Measurements from ENCODE around the gene NKX1-2. TPM values are rescaled to one million over a fixed set of nuclear protein-coding genes. Genes with fewer than 3 reads are reported as not detected.

Gene NKX1-2
- total RNA-seq, 6 experiments from 2014 or later = not detected

DNA sequence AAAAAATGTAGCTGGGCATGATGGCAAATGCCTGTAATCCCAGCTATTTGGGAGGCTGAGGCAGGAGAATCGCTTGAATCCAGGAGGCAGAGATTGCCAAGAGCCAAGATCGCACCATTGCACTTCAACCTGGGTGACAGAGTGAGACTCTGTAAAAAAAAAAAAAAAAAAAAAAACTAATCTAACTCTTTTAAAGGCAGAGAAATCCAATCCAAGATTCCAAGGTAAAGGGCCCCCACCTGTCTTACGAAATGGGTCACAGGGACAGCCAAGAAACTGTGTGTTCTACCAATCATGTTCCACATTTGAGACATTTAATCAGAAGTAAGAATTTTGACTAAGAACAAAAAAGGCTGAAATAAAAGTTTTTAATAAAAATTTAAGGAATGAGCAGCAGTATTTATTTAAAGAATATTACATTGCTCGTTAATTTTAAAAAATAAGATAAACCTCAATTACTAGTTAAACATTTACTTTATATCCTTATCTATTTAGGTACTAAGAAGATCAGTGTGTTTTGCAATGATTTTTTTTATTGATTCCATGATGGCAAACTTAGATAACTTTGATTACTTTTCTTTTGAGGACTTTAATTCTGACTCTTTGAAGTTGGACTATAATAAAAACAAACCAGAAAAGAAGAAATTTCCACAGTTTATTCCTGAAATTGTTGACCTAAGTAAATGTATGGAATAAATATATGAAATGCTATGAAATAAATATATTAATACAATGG is 24.4 kb downstream of the NKX1-2 start:
- TF ChIP-seq, protein P1, sequence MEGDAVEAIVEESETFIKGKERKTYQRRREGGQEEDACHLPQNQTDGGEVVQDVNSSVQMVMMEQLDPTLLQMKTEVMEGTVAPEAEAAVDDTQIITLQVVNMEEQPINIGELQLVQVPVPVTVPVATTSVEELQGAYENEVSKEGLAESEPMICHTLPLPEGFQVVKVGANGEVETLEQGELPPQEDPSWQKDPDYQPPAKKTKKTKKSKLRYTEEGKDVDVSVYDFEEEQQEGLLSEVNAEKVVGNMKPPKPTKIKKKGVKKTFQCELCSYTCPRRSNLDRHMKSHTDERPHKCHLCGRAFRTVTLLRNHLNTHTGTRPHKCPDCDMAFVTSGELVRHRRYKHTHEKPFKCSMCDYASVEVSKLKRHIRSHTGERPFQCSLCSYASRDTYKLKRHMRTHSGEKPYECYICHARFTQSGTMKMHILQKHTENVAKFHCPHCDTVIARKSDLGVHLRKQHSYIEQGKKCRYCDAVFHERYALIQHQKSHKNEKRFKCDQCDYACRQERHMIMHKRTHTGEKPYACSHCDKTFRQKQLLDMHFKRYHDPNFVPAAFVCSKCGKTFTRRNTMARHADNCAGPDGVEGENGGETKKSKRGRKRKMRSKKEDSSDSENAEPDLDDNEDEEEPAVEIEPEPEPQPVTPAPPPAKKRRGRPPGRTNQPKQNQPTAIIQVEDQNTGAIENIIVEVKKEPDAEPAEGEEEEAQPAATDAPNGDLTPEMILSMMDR (IDR thresholded peaks at IDR 0.05) = no peak
- no peaks in the 10 kb centered on the region for H3K36me3 Mint-ChIP-seq (ENCODE audit: low read depth)
- no peak overlapping the region for H3K27ac Mint-ChIP-seq
- H3K4me3 Mint-ChIP-seq = no peak overlapping the region
- H3K27me3 Mint-ChIP-seq (ENCODE audit: insufficient read depth) = peaks cover 46% of the 10 kb centered on the region
- DNase-seq = no peak
- no peaks in the 10 kb centered on the region for H3K9me3 Mint-ChIP-seq
- H3K4me1 Mint-ChIP-seq (ENCODE audit: low read depth) = no peaks in the 10 kb centered on the region

DNA sequence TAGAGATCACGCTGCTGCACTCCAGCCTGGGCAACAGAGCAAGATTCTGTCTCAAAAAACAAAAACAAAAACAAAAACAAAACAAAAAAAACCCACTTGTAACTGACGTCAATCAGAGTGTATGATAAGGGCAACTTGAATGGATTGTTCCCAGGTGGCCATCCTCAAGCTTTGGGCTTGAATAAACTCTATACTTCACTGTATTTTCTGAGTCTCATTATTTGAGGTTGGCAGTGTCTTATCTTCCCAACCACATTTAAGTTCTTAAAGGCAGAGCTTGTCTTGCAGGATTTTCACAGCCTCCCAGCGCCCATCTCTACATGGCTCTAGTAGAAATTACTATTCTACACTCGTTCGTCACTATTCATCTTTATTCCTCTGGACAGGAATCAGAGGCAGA is 26.0 kb downstream of the NKX1-2 start:
- Mint-ChIP-seq H3K9me3 (no peaks in the 10 kb centered on the region), H3K36me3 (ENCODE audit: low read depth) (no peaks in the 10 kb centered on the region), H3K27me3 (ENCODE audit: insufficient read depth) (peaks cover 40% of the 10 kb centered on the region), H3K4me3 (no peak overlapping the region), H3K4me1 (ENCODE audit: low read depth) (peaks cover 6% of the 10 kb centered on the region), H3K27ac (no peak overlapping the region)
- TF ChIP-seq, protein P1 (IDR thresholded peaks at IDR 0.05) = no peak
- DNase-seq = no peak

DNA sequence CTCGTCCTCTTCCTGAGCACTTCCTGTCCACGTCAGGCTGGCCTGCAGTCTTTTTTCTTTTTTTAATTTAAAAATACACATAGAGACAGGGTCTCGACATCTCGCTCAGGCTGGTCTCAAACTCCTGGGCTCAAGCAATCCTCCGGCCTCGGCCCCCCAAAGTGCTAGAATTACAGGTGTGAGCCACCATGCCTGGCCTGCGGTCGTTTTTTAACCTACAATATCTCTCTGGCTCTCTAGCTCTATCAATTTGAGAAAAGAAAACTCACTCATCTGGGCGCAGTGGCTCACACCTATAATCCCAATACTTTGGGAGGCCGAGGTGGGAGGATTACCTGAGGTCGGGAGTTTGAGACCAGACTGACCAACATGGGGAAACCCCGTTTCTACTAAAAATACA is 27.1 kb downstream of the NKX1-2 start:
- H3K4me1 Mint-ChIP-seq (ENCODE audit: low read depth) = peaks cover 6% of the 10 kb centered on the region
- H3K36me3 Mint-ChIP-seq (ENCODE audit: low read depth) = no peaks in the 10 kb centered on the region
- TF ChIP-seq, protein P1 (IDR thresholded peaks at IDR 0.05) = no peak
- peaks cover 30% of the 10 kb centered on the region for H3K27me3 Mint-ChIP-seq (ENCODE audit: insufficient read depth)
- no peaks in the 10 kb centered on the region for H3K9me3 Mint-ChIP-seq
- no peak for DNase-seq
- H3K27ac Mint-ChIP-seq = no peak overlapping the region
- H3K4me3 Mint-ChIP-seq = no peak overlapping the region

DNA sequence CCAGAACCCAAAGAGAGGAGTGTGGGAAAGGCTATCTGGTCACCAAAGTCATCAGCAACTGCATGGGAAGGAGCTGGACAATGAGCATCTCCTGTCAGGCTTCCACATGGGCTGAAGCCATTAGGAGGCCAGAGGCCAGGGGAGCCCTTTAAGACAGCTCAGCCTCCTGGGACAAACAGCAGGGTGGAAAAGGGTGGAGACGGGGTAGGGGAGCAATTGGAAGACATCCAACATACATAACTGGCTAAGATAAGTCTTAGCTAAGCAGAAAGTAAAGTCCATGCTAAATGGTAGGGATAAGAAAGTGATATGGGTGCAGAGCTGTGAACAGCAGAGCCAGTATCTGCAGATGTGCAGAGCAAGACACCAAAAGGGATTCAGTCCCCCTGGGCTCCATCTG is 29.6 kb downstream of the NKX1-2 start:
- TF ChIP-seq, protein P1 (IDR thresholded peaks at IDR 0.05) = no peak
- Mint-ChIP-seq H3K4me3 (no peak overlapping the region), H3K9me3 (no peaks in the 10 kb centered on the region), H3K4me1 (ENCODE audit: low read depth) (peaks cover 30% of the 10 kb centered on the region), H3K27ac (no peak overlapping the region), H3K27me3 (ENCODE audit: insufficient read depth) (peaks cover 25% of the 10 kb centered on the region), H3K36me3 (ENCODE audit: low read depth) (no peaks in the 10 kb centered on the region)
- DNase-seq = no peak

DNA sequence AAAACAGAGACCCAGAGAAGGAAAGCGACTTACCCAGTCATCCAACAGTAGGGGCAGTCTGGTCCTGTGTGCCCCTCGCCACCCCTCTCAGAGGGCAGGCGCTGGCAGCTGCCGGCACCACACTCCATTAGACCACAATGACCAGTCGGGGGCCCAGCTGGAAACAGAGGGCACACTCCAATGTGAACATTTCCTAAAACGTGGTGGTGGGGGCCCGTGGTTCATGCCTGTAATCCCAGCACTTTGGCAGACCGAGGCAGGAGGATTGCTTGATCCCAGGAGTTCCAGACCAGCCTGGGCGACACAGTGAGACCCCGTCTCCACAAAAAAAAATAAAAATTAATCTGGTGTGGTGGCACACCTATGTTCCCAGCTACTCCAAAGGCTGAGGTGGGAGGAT is 30.2 kb downstream of the NKX1-2 start:
- H3K4me1 Mint-ChIP-seq (ENCODE audit: low read depth) = peaks cover 33% of the 10 kb centered on the region
- H3K27me3 Mint-ChIP-seq (ENCODE audit: insufficient read depth) = peaks cover 24% of the 10 kb centered on the region
- TF ChIP-seq, protein P1 (IDR thresholded peaks at IDR 0.05) = no peak
- no peak overlapping the region for H3K27ac Mint-ChIP-seq
- peak overlapping the region; percentile 95 for H3K4me3 Mint-ChIP-seq
- no peaks in the 10 kb centered on the region for H3K9me3 Mint-ChIP-seq
- H3K36me3 Mint-ChIP-seq (ENCODE audit: low read depth) = no peaks in the 10 kb centered on the region
- DNase-seq = no peak
